Measurements from ENCODE around the gene UCHL3. TPM values are rescaled to one million over a fixed set of nuclear protein-coding genes. Genes with fewer than 3 reads are reported as not detected.
A peak's percentile ranks its signal among the peaks of the same experiment; 100 is the strongest.

Gene UCHL3
- total and polyA plus RNA-seq, 2 donors (not counting 3 experiments of a cell fraction or from before 2014, with no cell fraction given) = 31.3 to 46.8 TPM

- TF ChIP-seq POLR2A (IDR thresholded peaks at IDR 0.05; ENCODE audit: low read depth, low read length) (no peak), MAX (IDR thresholded peaks at IDR 0.05; ENCODE audit: insufficient read depth, insufficient read length) (no peak), FOS (IDR thresholded peaks at IDR 0.05; ENCODE audit: borderline replicate concordance, insufficient read depth, low read length) (no peak), POLR2AphosphoS5 (IDR thresholded peaks at IDR 0.05; ENCODE audit: insufficient read depth, low read depth, low read length) (no peak), EZH2 (IDR thresholded peaks at IDR 0.05; ENCODE audit: borderline replicate concordance, low read depth, low read length, severe bottlenecking) (no peak), JUN (IDR thresholded peaks at IDR 0.05; ENCODE audit: borderline replicate concordance, insufficient read depth, insufficient read length, low read depth) (no peak), MYC (IDR thresholded peaks at IDR 0.05; ENCODE audit: low read depth, low read length) (no peak), GATA2 (IDR thresholded peaks at IDR 0.05; ENCODE audit: insufficient read depth, insufficient read length, low read depth, low read length) (no peak)
- TF ChIP-seq, protein P1, sequence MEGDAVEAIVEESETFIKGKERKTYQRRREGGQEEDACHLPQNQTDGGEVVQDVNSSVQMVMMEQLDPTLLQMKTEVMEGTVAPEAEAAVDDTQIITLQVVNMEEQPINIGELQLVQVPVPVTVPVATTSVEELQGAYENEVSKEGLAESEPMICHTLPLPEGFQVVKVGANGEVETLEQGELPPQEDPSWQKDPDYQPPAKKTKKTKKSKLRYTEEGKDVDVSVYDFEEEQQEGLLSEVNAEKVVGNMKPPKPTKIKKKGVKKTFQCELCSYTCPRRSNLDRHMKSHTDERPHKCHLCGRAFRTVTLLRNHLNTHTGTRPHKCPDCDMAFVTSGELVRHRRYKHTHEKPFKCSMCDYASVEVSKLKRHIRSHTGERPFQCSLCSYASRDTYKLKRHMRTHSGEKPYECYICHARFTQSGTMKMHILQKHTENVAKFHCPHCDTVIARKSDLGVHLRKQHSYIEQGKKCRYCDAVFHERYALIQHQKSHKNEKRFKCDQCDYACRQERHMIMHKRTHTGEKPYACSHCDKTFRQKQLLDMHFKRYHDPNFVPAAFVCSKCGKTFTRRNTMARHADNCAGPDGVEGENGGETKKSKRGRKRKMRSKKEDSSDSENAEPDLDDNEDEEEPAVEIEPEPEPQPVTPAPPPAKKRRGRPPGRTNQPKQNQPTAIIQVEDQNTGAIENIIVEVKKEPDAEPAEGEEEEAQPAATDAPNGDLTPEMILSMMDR (IDR thresholded peaks at IDR 0.05; ENCODE audit: extremely low read depth in 1 of 2, insufficient read depth in 1 of 2, low read depth in 1 of 2, low read length in 2 of 2) = no peak
- peak overlapping the region; percentile 65 for H2AFZ ChIP-seq (ENCODE audit: low read depth, low read length)
Measured at GRCh38 chr13:75637181-75637750, 87.7 kb downstream of the UCHL3 start.

More at GRCh38 chr13:75637181-75637750, 87.7 kb downstream of the UCHL3 start:
- H3K79me2 ChIP-seq (ENCODE audit: control insufficient read depth, insufficient read depth, low read length) = peaks cover 5% of the 10 kb centered on the region
- H3K9ac ChIP-seq (replicated peaks; ENCODE audit: extremely low read depth, insufficient read depth, low read length) = no peak overlapping the region
- FAIRE-seq (no peak), DNase-seq (ENCODE audit: low read depth, low spot score) (no peak)
- CTCF ChIA-PET = interaction anchor here (1.3 kb wide), 1 partner anchor 59 kb away, joined by 3 read pairs; no protein-coding TSS in a partner anchor
- dilution Hi-C loops (cut with MboI; ENCODE audit: extremely low pct_ligation_motif_present, low sequenced_read_pairs) (no loop called here), intact Hi-C loops (cut with micrococcal nuclease) (loop anchor here (5.0 kb wide), 1 partner anchor 265 kb away; no protein-coding TSS in a partner anchor)
- H3K36me3 ChIP-seq (ENCODE audit: control insufficient read depth in 2 of 2, extremely low read depth in 1 of 2, insufficient read depth in 2 of 2, low read length in 2 of 2) = no peaks in the 10 kb centered on the region
- POLR2A ChIA-PET = no interaction called here
- H3K27me3 ChIP-seq (ENCODE audit: control insufficient read depth in 2 of 2, insufficient read depth in 2 of 2, low read length in 2 of 2) = no peaks in the 10 kb centered on the region
- peak overlapping the region; percentile 54 for H3K4me2 ChIP-seq (ENCODE audit: insufficient read depth, low read length)
- H4K20me1 ChIP-seq (replicated peaks; ENCODE audit: control insufficient read depth, extremely low read depth, insufficient read depth, low read length) = no peaks in the 10 kb centered on the region
- peaks cover 9% of the 10 kb centered on the region for H3K4me1 ChIP-seq (ENCODE audit: control insufficient read depth, extremely low read depth, insufficient read depth, low read length)
- H3K9me3 ChIP-seq (replicated peaks; ENCODE audit: control insufficient read depth, insufficient read depth, low read length) = no peaks in the 10 kb centered on the region
- no peaks in the 10 kb centered on the region for H3K9me1 ChIP-seq (replicated peaks; ENCODE audit: control insufficient read depth, extremely low read depth, insufficient read depth, low read length)
- no TSS peak for BruUV-seq (replicated peaks)
- H3K27ac ChIP-seq (ENCODE audit: insufficient read depth, low read depth, low read length) = no peak overlapping the region
- peak overlapping the region; percentile 44 to 56 (median 44) for H3K4me3 ChIP-seq (replicated peaks in 1 of 3; ENCODE audit: insufficient read depth in 1 of 3, low read depth in 1 of 3, low read length in 3 of 3)
